ENCODE measurements around the gene AOAH.
"Not testable (repeated sequence)": the region's sequence is repeated elsewhere in the genome, so short reads cannot be mapped to it uniquely, and the experiment has no call there.

Gene AOAH

GRCh38 chr7:36469236-36469635 is 255.1 kb downstream of the AOAH start:
- Histone ChIP-seq H3K4me1 (ENCODE audit: control insufficient read depth, insufficient read depth, low read length, poor library complexity, severe bottlenecking) (no peaks in the 10 kb centered on the region), H3K27ac (ENCODE audit: insufficient read depth, low read length, poor library complexity, severe bottlenecking) (no peak overlapping the region), H3K9me3 (ENCODE audit: control insufficient read depth, low read length) (no peaks in the 10 kb centered on the region), H3K4me3 (ENCODE audit: insufficient read depth, low read depth, low read length, poor library complexity, severe bottlenecking) (no peak overlapping the region), H3K27me3 (replicated peaks; ENCODE audit: control insufficient read depth, insufficient read depth, low read length, poor library complexity, severe bottlenecking) (no peaks in the 10 kb centered on the region), H3K36me3 (ENCODE audit: control insufficient read depth, insufficient read depth, low read length) (no peaks in the 10 kb centered on the region)
- no peak for DNase-seq

GRCh38 chr7:36468370-36469101 is 255.8 kb downstream of the AOAH start:
- no peaks in the 10 kb centered on the region for H3K36me3 ChIP-seq (ENCODE audit: control insufficient read depth, insufficient read depth, low read length)
- no peaks in the 10 kb centered on the region for H3K27me3 ChIP-seq (replicated peaks; ENCODE audit: control insufficient read depth, insufficient read depth, low read length, poor library complexity, severe bottlenecking)
- H3K9me3 ChIP-seq (ENCODE audit: control insufficient read depth, low read length): no peaks in the 10 kb centered on the region
- H3K4me1 ChIP-seq (ENCODE audit: control insufficient read depth, insufficient read depth, low read length, poor library complexity, severe bottlenecking): no peaks in the 10 kb centered on the region
- no peak overlapping the region for H3K27ac ChIP-seq (ENCODE audit: insufficient read depth, low read length, poor library complexity, severe bottlenecking)
- no peak for DNase-seq
- H3K4me3 ChIP-seq (ENCODE audit: insufficient read depth, low read depth, low read length, poor library complexity, severe bottlenecking): no peak overlapping the region

GRCh38 chr7:36466001-36466400 is 258.3 kb downstream of the AOAH start:
- not testable (repeated sequence) for H3K36me3 ChIP-seq (ENCODE audit: control insufficient read depth, insufficient read depth, low read length); DNase-seq; H3K9me3 ChIP-seq (ENCODE audit: control insufficient read depth, low read length); H3K27me3 ChIP-seq (replicated peaks; ENCODE audit: control insufficient read depth, insufficient read depth, low read length, poor library complexity, severe bottlenecking); H3K4me1 ChIP-seq (ENCODE audit: control insufficient read depth, insufficient read depth, low read length, poor library complexity, severe bottlenecking); H3K27ac ChIP-seq (ENCODE audit: insufficient read depth, low read length, poor library complexity, severe bottlenecking); H3K4me3 ChIP-seq (ENCODE audit: insufficient read depth, low read depth, low read length, poor library complexity, severe bottlenecking)

GRCh38 chr7:36464271-36464670 is 260.0 kb downstream of the AOAH start:
- no peaks in the 10 kb centered on the region for H3K36me3 ChIP-seq (ENCODE audit: control insufficient read depth, insufficient read depth, low read length)
- H3K4me1 ChIP-seq (ENCODE audit: control insufficient read depth, insufficient read depth, low read length, poor library complexity, severe bottlenecking): no peaks in the 10 kb centered on the region
- H3K27me3 ChIP-seq (replicated peaks; ENCODE audit: control insufficient read depth, insufficient read depth, low read length, poor library complexity, severe bottlenecking): no peaks in the 10 kb centered on the region
- no peaks in the 10 kb centered on the region for H3K9me3 ChIP-seq (ENCODE audit: control insufficient read depth, low read length)
- H3K4me3 ChIP-seq (ENCODE audit: insufficient read depth, low read depth, low read length, poor library complexity, severe bottlenecking): no peak overlapping the region
- no peak for DNase-seq
- H3K27ac ChIP-seq (ENCODE audit: insufficient read depth, low read length, poor library complexity, severe bottlenecking): no peak overlapping the region

Measured in effector memory CD4-positive, alpha-beta T cell (primary cell).